KBM-7 (cell line): ENCODE measurements around the gene ATP8B4.
"Not testable (repeated sequence)": the region's sequence is repeated elsewhere in the genome, so short reads cannot be mapped to it uniquely, and the experiment has no call there.

ENCODE experiments used
- DNase-seq: peaks from one replicate; pipeline ENCODE4 v3.0.0-alpha.2; 2015
- in situ Hi-C: fragments of 300-500 bp; cut with MboI; formaldehyde crosslinking; loops from 2 replicates; pipeline ENCODE4 v1.14.3; 2020; ENCODE audit warnings: low sequenced_read_pairs, low pct_unique_long_range_greater_than_20kb, mixed read lengths

Gene ATP8B4

DNA sequence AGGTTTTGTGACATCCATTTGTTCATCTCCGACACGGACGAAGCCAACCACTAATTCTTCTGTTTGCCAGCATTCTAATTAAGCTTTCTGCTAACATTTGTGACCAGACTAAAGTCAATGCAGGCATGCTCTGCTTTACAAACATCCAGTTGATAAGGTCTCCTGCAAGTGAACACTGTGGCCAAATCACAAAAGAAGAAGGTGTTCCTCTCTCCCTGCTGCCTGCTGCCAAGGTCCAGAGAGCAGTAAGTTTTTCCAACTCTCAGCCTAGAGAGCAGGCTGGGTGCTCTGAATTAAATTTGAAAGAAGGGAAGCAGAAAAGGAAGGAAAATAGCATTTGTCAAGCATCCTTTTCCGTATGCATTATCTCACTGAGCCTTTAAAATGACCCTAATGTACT is 133.6 kb downstream of the ATP8B4 start:
- in situ Hi-C loops = no loop called here
- DNase-seq = no peak

DNA sequence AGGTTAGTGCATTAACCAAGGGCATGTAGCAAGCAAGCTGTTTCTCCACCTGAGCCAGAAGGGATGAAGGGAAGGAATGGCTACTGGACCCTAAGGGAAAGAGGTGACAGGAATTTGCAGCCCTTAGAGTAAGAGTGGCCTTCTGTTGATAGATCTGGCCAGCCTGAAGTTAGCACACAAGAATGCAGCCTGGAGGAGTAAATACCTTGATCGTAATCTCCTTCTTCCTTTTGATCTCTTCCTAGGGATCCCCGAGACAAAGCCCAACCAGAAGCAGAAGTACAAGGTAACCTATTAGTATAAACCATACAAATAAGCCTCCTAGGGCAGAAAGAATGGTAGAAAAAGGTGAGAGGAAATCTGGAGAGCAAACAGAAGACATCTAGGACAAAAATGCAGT is 134.6 kb downstream of the ATP8B4 start:
- DNase-seq = no peak
- in situ Hi-C loops = no loop called here

DNA sequence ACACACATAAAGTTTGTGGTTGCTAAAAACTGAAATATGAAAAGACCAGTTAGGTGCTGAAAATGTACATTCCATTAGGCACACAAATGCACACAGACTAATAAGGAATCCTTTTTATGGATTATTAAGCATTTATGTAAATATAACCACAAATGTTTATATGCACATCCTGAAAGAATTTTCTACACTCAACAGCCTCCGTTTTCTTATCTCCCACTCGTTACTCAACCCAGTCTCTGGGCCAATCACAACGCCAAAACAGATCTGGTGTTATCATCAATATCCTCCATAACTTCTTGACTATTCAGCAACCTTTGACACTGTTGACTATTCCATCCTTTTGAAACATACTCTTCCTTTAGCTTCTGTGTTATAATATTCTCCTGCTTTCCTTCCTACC is 136.4 kb downstream of the ATP8B4 start:
- DNase-seq = no peak

DNA sequence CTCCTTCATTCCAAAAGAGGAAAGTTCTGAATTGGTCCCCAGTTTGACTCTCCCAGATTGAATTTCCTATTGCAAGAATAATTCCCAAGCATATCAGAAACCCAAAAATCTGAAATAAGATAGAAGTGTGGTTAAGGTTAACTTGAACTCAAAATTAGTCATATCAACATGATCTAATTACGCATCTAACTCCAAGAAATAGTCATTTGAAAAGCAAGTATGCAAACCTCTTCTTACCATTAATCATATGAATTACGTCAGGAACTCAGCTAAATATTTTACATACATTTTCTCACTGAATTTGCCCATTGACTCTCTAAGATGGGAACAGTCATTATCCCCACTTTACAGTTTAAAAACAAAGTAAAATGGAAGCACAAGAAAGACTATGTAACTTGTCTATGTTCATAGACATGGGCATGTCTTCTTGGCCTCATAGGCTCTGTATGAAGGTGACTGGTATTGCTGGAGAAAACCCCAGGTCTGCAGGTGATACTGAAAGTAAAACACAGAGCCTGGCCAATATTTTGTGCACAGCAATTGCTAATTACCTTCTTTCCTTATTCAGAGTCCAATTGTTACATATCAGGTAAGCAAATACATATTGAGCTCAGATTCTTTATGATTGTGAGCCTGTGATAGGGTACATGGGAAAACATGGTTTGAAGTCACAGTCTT is 139.2 kb downstream of the ATP8B4 start:
- DNase-seq = no peak
- in situ Hi-C loops = no loop called here

More for the DNA sequence above, 136.4 kb downstream of the ATP8B4 start:
- in situ Hi-C loops = no loop called here

DNA sequence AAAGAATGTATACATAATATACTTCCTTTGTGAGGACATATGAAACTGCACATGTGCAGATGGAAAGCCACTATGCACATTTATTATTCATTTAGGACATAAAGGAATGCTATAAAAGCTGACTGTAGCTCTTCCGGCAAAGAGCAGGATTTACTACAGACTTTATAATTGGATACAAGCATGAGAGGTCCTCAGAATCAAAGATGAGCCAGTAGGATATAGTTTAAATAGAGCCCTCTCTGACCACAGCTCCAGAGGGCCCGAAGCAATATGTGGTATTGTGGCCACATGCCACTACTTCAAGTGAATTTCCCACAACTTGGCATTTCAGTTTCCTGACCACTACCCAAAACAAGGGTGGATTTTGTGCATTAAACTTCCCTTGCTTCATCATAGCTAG is 140.9 kb downstream of the ATP8B4 start:
- in situ Hi-C loops = no loop called here
- DNase-seq = no peak

DNA sequence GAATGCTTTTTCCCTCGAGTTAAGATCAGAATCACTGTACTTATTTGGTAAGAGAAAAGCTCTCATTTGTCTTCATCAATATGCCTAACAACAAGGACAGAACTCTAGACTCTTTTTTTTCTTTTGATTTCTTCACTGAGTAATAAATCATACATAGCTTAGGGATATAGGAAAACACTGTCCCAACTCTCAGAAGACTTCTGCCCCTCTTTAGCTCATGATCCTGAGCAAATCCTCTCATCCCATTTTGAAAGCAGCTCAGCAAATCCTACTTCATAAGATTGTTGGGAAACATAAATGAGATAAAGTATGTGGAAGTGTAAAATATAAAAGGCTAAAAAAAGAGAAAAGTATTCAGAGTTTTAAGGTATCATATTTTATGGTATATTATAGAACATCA is 141.7 kb downstream of the ATP8B4 start:
- DNase-seq = no peak
- in situ Hi-C loops = no loop called here

DNA sequence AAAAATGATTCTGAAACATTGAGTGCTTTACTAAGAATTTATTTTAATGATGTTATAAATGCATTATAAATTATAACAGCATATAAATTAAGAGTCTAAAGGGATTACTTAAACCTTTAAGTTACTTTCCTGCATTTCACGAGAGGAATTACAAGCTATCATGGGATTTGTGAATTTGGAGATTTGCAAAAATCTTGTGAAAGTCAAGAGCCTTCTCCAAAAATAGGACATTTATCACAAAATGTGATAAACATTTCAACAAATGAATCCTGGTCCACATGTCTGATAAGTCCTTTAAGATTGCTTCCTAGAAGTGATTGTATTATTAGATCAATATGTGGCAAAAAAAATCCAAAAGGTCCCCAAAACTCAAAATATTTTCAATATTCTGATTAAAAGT is 154.5 kb downstream of the ATP8B4 start:
- no peak for DNase-seq
- in situ Hi-C loops = no loop called here

DNA sequence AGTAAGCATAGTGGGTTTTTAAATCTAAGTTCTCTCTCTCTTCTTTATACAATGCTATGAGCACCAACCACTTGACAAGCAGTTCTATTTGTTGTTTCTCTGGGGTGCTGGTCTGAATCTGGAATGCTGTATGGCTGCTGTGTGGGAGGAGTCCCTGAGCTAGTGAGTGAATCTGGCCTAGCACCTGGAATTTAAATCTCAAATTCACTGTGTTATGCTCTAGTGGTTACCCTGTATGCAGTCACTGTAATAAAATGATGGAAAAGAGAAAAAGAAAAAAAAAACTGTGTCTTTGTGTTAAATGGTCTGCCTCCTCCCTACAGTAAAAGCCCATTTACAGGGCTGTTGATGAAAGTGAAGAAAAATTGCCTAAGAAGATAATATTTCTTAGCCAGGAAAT is 155.0 kb downstream of the ATP8B4 start:
- in situ Hi-C loops = no loop called here
- no peak for DNase-seq

DNA sequence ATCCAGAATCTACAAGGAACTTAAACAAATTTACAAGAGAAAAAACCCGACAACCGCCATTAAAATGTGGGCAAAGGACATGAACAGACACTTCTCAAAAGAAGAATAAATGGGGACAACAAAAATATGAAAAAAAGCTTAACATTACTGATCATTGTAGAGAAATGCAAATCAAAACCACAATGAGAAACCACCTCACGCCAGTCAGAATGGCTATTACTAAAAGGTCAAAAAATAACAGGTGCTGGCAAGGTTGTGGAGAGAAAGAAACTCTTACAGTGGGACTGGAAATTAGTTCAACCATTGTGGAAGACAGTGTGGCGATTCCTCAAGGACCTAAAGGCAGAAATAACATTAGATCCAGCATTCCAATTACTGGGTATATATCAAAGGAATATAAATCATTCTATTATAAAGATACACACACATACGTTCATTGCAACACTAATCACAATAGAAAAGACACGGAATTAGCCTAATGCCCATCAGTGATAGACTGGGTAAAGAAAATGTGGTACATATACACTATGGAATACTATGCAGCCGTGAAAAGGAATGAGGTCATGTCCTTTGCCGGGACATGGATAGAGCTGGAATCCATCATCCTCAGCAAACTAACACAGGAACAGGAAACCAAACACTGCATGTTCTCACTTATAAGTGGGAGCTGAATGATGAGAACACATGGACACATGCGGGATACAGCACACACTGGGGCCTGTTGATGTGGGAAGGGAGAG is 155.8 kb downstream of the ATP8B4 start:
- in situ Hi-C loops, DNase-seq: not testable (repeated sequence)

DNA sequence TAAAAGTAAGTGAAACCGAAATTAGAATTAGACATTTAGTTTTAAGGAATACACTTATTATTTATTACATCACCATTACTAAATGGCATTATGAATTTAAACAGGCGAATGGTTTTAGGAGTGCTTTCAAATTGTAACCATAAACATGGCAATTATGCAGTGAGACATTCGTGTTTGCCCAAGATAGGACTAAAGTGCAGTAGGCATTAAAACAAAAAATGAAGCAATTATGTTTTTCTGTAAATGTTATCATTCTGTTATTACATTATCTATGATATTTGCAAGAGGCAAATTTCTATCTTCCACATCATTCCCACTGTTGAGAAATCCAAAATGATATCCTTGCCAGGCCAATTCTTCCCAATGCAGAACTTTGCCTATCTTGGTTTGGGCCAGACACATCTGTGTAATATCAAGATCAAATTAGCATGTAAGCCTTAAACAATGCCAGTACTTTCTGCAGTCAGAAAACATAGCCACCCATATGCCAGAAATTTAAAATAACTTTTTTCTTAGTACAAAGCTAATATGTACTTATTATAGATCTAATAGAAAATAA is 156.9 kb downstream of the ATP8B4 start:
- DNase-seq = no peak

DNA sequence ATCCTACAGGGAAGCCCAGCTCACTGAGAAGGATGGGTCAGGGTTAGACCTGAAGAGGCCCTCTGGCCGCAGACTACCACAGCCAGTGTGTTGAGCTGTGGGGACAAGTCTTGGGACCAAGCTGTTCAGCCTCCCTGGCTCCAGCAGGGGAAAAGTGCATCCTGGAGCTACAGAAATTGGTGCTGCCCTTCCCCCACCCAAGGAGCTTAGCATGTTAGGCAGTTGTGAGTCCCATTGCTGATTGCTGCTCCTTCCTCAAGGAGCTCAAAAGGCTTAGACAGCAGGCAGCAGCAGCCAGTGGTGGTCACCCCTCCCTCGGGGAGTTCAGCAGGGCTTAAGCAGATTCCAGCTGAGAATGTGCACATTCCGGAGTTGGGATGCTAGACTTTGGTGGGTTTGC is 165.6 kb downstream of the ATP8B4 start:
- in situ Hi-C loops = no loop called here
- no peak for DNase-seq

More for the DNA sequence above, 156.9 kb downstream of the ATP8B4 start:
- in situ Hi-C loops = no loop called here

DNA sequence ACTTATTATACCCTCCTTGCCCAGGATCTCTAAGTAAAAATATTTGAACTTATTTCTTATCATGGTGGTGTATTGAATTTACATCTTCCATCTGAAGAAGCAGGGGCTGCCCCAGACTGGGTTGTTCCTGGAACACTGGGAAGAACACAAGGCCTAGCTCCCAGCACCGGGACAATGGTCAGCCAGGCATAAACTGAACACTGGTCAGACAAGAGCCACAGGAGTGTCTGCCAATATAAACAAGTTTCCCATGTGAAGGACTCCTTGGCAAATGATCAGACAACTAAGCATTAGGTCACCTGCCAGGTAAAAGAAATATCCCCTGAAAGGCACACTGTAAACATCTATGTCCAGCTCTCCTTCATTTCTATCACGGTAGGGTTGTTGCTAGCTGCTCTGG is 172.4 kb downstream of the ATP8B4 start:
- DNase-seq = no peak
- in situ Hi-C loops = no loop called here

DNA sequence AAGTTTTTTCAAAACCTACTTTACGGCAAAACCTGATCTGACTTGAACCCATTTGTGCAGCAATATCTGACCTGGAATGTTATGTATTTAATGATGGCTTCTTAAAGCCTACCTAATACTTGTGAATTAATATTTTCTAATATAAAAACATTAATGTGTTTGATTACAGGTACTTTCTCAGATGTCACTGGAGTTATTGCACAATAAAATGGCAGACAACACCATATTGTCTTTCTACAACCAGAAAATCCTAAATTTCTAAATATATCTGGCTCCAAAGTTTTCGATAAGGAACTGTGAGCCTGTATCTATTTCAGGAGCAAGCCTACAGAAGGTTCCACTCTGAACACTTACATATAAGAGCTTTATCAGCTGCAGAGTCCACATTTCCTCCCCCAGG is 184.5 kb downstream of the ATP8B4 start:
- DNase-seq = no peak
- in situ Hi-C loops = no loop called here

DNA sequence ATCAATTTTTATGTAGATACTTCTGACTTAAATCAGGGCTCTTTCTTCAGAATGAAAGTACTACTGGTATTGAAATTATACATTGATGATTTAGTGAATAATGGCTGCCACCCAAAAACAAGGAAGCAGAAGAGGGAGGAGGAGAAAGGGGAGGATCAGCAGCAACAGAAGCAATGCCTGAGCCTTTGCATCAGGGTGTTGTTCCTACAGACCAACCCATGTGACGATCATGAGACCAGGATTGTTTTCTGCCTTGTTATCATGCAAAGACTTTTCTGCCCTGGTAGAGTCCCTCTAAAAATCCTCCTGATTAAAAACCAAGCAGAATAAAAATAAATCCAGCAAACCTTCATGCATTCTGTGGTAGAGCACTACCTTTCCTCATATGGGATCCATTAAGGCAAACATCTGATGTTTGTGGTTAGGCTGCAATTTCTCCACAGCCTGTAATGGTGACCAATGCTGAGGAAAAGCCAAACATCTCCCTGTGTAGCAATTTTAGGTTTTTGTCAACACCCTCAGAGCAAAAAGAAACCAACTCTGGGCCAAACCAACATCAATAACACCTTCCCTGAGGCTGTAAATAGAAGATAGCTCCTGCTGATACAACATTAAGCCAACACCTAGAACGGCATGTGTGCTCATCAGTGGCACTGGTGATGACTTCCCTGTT is 191.7 kb downstream of the ATP8B4 start:
- no peak for DNase-seq
- in situ Hi-C loops = no loop called here

DNA sequence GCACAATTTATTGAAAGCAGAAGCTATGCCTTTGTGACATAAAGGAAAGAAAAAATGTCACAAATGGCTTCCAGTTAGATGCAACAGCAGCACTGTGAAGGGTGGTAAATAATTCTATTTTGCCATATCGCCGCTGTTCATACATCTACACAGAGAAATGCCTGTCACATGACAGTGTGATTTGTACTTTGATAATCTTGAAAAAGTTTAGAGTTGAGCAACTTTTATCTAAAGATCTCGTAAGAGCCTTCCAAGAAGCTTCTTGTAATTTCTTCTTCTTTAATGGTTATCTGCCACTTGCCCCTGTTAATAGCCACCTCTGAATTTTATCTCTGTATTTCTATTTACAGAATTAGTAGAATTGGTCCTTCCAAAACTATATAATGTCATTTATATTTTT is 192.3 kb downstream of the ATP8B4 start:
- in situ Hi-C loops = no loop called here
- DNase-seq = no peak

DNA sequence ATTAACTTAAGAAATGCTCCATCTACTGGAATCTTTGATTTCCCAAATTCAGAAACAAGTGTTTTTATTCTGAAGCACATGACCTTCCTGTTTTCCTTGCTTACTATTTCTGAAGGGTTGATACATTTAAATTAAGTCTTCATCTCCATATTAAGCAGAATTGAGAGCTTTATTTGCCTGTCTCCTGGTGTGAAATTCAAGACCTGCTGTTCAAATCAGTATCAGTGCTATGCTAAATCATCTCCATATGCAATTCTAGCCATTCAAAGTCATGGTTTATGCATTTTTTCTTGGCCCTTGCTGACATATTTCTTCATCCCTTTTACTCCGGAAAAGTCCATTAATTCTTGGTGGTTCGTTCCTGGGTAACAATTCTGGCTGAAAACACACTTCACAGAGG is 195.4 kb downstream of the ATP8B4 start:
- in situ Hi-C loops = no loop called here
- DNase-seq = no peak

DNA sequence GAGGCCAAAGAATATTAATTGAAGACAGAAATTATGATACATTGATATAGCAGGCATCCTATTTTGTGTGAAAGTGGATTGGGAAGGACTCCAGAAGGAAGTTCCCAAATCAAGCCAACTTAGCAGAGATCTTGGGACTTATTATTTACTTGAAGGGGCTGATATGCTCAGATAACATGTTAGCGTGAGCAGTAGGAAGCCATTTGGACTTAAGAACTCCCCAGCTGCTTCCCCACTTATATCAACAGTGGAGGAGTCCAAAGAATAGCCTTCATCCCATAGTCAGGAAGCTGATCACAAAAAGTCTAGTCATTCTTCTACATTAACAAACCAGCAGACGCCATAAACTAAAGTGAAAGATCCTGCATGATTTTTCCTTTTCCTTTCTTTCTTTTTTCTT is 200.0 kb downstream of the ATP8B4 start:
- DNase-seq = no peak
- in situ Hi-C loops = no loop called here

DNA sequence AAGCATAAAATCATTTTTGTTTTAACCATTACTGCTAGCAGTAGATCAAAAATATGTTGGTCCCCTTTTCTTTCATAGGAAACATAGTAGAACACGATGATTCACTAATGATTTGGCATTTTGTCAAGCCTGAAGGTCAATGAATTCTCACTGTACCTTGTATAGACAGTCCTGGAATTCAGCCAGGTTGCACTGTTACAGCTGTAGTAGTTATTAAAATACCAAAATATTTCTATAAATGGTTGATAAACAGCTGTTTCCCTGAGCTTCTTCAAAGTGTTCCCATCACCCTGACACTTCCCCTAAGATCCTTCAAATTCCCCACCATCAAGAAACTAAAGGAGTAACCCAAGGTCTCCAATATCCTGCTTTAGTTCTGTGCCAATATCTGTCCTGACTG is 200.9 kb downstream of the ATP8B4 start:
- in situ Hi-C loops = no loop called here
- no peak for DNase-seq

DNA sequence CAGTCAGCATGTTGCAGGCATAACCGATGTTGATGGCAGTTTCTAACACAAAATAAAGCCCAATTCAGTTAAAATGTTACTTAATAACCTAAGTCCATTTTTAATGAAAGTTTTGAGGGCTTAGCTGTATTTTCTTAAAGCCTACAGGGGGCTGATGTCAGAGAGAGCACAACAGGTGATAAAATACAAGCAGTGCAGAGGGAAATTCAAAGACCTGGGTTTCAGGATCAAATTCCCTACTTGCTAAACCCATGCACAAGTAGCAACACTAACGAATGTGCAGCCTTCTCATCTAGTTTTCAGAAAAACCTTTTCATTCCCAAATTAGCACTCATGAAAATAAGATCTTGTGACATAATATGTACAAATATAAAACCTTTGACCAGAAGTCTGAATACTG is 202.0 kb downstream of the ATP8B4 start:
- no peak for DNase-seq
- in situ Hi-C loops = no loop called here

DNA sequence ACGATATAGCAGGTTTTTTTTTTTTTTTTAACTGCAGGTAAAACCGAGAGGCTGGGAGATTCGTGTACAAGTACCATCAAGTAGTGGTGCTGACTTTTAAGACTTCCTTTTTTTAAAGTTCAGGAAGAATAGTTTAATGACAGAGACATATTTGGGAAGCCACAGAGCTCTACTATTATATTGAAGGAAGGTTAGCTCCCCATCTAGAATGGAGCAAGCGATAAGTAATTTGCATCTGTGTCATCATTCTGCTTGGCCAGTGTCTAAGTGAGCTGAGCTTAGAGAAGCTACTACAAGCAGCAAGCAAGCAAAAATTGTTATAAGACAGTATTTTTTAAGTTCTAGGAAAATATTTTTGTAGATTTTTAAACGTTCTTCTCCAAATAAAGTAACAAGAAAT is 203.2 kb downstream of the ATP8B4 start:
- DNase-seq = no peak
- in situ Hi-C loops = no loop called here
